Fibroblast of lung (primary cell): ENCODE results near the gene PRPF40B.

ENCODE experiments used
- CTCF ChIP-seq, 2 donors: IDR thresholded peaks in 1 of 2; conservative IDR thresholded peaks in 1 of 2; 1 replicate in 1 of 2; 2 replicates in 1 of 2; pipeline ENCODE4 v1.5.1; 2011 to 2012; ENCODE audit warnings: low read length in 2 of 2, control low read depth in 1 of 2, inconsistent platforms in 1 of 2, low read depth in 1 of 2, mild to moderate bottlenecking in 1 of 2
- EZH2 ChIP-seq: IDR thresholded peaks from 2 replicates; pipeline ENCODE4 v1.5.1; 2012; ENCODE audit warnings: low read length, control low read depth, mild to moderate bottlenecking; ENCODE audit errors: missing control alignments

GRCh38 chr12:49641748-49642369, 18.5 kb downstream of the PRPF40B start:
- TF ChIP-seq CTCF (conservative IDR thresholded peaks at IDR 0.05 in 1 of 2, IDR thresholded peaks at IDR 0.05 in 1 of 2; ENCODE audit: low read depth in 1 of 2, low read length in 2 of 2) (no peak), EZH2 (no peak)
